ENCODE results near the gene AGAP2.
A peak's percentile ranks its signal among the peaks of the same experiment; 100 is the strongest.

The AGAP2 gene

DNA sequence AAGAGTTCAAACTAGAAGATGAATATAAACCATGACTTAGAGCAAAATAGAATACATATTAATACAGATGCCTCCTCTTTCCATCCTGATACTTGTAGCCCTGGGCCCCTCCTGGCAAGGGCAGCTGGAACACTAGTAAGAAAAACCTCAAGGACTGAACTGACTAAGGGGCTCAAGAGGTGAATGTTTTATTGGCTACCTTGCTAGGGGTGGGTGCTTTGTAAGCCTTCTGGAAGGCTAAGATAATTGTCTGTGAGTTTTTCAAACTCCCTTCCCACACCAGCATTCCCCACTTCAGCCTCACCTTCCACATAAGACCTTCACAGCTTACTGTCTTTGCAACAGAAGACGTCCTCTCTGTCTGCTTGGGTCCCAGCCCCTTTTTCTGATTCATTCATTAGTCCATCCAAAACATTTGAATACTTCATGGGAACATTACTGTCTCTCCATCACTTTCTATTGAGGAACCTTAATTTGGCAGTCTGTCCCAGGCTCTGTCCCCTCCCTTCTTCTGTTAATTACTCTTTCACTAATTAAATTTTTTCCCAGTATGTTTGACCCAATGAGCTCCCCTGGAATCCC, 15.3 kb upstream of the AGAP2 start:
- DNase-seq (ENCODE audit: low read depth) = no peak

DNA sequence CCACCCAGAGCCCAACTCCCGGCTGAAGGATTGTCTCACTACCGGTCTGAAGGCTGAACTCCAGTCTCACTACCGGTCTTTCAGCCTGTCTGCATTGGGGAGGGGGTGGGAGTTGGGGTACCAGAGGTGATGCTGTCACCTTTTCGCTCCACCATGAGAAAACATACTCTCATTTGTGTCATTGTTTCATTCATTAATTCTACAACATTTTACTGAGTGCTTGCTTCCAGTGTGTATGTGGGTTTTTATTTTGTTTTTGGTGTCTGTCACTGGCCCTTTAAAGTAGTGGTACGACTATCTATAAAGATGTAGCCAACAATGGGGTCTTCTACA, 14.1 kb upstream of the AGAP2 start:
- no peak for DNase-seq (ENCODE audit: low read depth)

DNA sequence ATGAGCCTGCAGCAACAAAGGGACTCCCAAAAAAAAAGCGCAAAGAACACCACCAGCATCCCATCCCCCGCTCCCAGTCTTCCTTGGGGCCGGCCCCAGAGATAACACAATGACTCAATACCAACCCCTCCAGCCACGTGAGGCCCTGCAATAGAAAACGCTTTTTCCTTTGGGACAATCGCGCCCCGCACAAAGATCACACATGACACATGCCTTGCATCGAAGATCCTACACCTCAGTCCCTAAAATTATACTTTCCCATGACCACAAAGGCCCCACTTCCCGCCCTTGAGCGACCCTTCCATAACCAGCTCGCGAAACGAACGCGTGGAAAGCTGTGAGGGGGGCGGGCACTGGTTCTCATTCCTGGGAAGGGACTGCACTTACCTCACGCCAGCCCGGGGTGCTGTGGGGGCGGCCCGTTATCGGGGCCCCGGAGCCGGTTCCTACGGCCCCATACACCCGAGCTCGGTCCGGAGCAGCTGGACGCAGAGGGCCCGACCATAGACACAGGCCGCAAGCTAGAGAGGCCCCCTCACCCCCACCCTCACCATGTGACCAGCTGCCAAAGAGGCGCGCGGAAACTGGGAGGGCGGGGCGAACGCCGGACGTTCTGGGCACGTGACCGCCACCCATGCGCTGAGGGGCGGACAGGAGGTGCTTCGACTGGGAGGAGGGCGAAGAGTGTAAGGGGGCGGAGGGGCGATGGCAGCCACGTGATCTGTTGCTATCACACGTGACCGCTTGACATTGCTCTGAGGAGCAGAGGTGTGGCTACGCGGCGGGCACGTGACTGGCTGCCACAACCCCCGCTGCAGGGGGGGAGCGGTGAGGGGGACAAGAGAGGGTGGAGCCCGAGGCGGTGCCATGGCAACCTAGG, 13.5 kb upstream of the AGAP2 start, which contains the start of gene CDK4:
TSS of gene CDK4 (minus strand) at position 523 of the 880 bp plus-strand sequence. CDS start 593 bp downstream, outside the sequence.
- peak; percentile 100 for DNase-seq (ENCODE audit: low read depth)

DNA sequence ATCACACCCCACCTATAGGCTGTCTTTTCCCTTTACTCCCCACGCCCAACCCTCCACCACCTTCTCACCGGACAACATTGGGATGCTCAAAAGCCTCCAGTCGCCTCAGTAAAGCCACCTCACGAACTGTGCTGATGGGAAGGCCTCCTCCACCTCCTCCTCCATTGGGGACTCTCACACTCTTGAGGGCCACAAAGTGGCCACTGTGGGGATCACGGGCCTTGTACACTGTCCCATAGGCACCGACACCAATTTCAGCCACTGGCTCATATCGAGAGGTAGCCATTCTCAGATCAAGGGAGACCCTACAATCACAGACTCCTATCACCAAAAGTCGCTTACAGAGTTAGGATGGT, 12.9 kb upstream of the AGAP2 start:
- DNase-seq (ENCODE audit: low read depth) = no peak

DNA sequence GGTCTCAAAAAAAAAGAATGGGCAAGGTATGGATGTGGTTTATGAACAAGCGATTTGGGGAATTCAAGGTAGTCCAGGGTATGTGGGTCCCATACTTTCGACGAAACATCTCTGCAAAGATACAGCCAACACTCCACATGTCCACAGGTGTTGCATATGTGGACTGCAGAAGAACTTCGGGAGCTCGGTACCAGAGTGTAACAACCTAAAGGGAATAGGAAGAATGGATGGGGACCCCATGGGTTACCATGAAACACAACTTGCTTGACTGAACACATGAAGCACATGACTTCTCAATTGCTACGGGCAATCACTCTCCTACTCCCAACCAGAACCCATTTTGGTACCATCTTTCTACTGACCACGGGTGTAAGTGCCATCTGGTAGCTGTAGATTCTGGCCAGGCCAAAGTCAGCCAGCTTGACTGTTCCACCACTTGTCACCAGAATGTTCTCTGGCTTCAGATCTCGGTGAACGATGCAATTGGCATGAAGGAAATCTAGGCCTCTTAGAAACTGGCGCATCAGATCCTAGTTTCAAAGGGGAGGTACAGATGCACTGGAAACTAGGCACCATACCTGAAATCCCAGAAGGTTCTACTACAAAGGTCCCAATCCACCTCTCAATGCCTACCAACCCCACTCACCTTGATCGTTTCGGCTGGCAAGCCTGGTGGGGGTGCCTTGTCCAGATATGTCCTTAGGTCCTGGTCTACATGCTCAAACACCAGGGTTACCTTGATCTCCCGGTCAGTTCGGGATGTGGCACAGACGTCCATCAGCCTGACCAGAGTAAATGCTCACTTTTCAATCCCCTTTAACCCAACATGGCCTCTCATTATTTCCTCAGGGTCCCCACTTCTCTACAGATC, 12.3 kb upstream of the AGAP2 start:
- DNase-seq (ENCODE audit: low read depth) = no peak

DNA sequence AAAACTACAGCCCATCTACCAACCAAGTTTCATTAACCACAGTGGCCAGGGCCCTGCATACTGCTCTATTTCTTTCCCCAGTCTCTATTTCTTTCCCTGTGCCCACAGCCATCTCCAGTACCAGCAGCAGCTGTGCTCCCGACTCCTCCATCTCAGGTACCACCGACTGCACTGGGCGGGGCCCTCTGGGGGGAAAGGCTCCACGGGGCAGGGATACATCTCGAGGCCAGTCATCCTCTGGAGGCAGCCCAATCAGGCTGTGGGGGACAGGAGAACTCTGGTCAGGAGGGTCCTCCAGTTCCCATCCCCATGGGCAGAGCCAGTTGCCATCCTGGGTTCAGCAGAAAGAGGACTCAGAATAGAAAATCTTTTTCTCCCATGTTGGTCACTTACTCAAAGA, 10.5 kb upstream of the AGAP2 start:
- DNase-seq (ENCODE audit: low read depth) = no peak

DNA sequence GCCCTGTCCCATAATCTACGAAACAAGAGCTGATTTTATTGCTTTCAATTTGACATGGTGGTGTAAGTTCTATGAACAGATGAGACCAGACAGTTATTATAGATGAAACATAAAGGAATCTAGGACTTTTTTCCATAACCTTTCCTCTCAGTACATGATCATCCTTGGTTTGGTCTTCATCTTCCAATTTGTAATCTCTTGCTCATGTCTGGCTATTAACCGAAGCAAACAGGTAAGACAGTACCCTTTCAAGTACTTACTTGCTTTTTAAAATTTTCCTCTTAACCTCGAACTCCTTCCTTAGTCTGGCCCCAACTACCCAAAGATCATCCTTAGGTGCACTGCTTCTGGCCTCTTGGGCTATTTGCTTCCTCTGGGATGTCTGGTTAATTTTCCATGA, 7.5 kb upstream of the AGAP2 start:
- no peak for DNase-seq (ENCODE audit: low read depth)

DNA sequence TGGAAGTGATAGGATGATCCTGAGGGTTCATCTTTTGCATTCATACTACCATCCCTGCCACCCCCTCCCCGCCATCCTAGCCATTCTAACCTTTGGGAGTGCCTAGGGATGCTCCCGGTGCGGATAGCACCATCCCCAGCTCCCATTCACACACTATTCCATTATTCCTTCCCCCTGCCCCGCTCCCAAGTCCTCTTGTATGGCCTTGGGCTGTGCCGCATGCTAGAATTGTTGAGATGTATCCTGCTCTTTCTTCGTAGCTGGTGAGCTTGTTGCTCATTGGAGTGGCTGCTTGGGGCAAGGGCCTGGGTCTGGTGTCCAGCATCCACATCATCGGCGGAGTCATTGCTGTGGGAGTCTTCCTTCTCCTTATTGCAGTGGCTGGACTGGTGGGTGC, 6.9 kb upstream of the AGAP2 start:
- no peak for DNase-seq (ENCODE audit: low read depth)

DNA sequence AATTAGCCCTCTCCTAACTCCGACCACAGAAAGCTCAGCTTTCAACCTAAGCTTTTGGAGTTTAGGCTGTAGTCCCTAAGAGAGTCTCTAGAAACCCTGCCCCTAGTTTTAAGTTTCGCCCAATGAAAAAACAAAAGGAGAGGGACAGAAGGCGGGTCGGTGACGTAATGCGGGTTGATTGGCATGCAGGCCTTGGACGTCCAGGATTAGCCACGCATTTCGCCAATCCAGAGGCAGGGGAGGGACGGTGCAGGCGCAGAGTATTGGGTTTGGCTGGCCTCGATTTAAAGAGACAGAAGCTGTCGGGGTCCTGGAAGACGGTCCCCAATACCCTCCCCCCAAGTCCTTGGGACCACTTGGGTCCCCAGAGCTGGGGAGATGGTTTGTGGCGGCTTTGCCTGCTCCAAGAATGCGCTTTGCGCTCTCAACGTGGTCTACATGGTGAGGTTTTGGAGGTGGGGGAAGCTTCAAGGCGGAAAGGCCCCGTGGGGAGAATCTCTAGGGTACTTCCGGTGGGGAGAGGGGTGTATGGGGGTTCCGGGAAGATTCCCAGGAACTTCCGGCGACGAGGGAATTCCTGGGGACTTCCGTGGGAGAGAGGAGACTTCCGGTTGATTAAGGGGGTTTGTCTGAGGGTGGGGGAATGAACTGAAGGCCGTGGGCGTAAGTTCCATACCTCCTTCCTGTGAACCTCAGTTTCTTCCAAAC, 6.4 kb upstream of the AGAP2 start, which contains the start of gene TSPAN31:
TSS of gene TSPAN31 (plus strand) at position 263 of the 708 bp plus-strand sequence. CDS start at position 379, 116 bp downstream.
- DNase-seq (ENCODE audit: low read depth) = peak; percentile 99

DNA sequence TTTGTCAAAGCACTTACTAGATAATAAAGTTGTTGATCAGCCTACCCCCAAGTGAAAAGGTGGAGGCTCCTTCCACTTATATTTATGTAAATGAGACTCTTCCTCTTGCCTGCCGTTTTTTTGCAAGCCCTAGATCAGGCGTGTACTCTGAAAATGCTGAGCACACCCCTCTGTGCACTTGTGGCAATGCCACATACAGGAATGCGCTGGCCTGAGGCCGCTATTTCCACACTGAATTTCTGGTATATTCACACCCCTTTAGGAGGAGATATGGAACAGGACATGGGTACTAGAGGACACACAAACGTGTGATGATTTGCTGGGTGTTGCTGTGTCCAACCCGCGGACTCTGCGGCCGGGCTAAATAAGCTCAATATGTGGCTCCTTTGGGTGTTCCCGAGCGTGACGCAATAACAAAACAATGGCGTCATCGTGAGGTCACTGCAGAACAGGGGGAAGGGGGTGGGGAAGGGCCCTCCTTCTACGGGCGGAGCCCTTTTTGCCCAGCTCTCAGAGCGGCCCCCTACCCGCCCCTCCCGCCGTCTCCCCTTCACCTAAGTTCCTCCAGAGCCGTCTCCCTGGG, 5.7 kb upstream of the AGAP2 start:
- DNase-seq (ENCODE audit: low read depth) = peak; percentile 76

DNA sequence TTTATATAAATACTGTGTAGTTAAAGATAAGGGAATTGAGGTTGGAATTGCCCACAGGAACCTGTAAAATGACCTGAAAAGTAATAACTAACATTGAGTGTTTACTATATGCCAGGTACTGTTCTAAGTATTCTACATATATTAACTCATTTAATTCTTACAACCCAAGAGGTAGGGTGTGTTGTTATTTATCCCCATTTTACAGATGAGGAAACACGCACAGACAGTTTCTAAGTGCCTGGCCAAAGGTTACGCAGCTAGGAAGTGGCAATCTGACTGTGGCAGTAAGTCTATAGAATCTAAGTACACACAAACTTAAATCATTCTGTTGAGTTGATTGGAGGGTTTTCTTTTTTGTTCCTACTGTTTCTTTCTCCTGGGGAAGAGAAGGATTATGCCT, 5.2 kb upstream of the AGAP2 start:
- DNase-seq (ENCODE audit: low read depth) = no peak

DNA sequence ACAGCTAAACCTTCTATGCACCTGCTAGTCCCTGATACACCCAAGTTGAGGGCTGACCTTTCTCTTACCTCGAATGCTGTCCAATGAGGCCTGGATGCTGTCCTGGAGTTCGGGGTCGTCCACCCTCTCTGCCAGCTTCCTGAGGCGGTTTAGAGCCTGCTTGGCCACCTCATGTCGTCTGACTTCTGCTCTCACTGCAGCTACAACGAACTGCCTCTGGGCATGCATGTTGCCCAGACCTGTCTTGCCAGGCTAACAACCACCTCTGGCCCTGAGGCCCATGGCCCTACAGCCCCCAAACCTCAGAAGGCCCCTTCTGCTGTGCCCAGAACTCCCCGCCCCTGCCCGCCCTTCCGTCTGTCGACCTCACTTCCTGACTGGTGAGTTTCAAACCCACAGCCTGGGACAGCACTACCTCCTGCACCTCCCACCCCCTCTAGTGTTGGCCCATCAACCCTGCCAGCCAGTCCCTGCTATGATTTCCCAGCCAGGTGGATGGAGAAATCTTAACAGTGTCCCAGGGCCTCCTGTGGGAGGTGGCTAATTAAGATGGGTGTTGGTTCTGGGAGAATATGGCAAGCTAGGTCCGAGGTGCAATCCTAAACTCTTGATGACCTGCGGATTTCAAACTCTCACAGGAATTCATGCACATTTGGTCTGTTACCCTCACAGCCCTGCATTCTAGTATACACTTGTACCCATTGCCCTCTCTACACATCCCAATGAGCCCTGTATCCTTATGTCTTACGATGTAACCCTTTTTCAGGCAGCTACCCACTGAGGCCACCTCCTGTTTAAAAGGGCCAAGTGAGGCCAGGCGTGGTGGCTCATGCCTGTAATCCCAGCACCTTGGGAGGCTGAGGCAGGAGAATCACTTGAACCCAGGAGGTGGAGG, 3.5 kb upstream of the AGAP2 start:
- no peak for DNase-seq (ENCODE audit: low read depth)

DNA sequence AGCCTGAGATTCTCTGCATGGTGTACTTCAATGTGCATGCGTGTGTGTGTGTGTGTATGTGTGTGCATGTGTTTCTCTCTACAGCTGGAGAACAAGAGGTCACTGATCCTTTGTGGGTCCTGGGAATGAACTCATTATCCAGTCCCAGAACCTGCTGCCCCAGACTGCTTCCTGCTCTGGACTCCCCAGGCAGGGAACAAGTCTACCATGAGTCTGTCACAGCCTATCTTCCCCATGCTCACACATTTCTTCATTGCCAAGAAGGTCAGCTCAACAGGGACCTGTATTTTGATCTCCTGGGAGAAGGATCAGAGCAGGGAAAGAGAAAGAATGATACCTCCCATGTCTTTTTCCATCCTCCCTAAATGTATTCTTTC, 2.9 kb upstream of the AGAP2 start:
- no peak for DNase-seq (ENCODE audit: low read depth)

DNA sequence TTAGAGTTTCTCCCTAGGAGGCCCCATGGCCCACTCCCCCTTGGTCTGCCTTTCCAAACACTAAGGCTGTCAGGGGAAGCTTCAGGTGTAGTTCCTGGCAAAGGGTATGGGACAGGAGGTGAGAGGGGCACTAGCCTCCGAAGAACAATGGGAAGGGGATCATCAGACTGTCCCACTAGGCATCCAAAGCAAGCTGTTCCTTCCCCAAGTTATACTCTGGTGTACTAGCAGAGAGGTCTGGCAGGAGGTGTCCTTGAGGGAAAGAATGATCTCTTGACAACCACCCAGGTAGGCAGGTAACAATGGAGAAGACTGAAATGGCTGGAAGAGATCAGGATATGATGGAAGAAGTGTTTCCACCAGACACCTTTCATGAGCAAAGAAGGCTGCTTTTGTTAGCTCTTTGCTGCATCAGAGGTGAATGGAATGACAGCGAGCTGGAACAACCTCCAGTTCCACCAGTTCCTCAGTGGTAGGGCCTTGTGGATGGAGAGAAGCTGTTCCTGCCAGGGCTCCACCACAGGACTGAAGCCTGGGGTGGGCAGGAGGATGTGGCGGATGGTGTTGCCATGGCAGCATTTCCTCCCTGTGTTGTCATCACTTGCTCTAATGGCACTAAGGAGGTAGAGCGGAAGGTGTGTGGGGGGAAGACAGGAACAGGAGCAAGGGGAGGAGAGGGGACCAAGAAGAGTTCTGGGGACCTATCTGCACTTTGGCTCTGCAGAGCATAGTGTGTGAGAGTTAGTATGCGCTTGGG, 2.3 kb upstream of the AGAP2 start:
- no peak for DNase-seq (ENCODE audit: low read depth)

DNA sequence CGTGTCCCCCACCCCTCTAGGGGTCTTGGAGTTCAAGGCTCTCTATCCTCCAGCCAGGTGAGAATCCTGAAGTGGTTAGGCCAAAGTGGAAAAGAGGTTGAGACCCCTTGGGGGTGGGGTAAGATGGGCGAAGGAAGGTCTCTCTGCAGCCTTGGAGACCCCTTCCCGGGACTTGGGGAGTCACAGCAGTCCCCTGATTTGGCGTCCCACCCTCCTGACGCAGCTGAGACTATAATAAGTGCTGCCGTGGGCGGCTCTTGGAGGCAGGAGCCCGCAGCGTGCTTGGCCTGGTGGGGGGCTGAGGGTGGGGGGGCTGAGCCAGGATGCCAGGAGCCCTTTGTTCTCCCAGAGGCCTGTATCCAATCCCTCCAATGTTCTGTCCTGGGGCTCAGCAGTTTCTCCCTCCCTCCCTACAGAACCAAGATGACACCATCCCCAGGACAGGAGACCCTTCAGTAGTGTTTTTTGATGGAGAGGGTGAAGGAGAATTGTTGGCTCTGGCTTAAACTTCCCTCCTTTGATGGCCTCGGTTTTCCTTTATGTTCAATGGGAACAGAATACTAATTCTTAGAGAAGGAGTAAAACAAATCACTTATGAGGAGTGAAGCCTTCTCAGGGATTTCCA, 1.5 kb upstream of the AGAP2 start:
- no peak for DNase-seq (ENCODE audit: low read depth)

DNA sequence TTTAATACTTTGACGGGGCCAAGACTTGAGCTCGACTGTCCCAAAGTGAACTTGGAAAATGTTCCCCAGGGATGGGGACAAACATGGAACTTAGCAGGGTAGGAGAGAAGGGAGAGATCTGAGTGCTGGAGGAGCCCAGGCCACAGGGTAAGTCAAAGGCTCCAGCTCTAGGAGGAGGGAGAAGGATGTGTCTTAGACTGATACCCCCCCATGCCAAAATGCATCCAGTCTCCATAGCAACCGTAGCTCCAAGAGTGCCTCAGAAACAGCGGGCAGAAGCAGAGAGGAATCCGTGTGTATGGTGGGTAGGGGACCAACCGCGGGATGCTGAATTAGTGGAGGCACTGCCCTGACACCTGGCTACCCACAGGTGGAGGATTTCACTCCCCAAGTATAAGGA, 845 bp upstream of the AGAP2 start:
- no peak for DNase-seq (ENCODE audit: low read depth)

DNA sequence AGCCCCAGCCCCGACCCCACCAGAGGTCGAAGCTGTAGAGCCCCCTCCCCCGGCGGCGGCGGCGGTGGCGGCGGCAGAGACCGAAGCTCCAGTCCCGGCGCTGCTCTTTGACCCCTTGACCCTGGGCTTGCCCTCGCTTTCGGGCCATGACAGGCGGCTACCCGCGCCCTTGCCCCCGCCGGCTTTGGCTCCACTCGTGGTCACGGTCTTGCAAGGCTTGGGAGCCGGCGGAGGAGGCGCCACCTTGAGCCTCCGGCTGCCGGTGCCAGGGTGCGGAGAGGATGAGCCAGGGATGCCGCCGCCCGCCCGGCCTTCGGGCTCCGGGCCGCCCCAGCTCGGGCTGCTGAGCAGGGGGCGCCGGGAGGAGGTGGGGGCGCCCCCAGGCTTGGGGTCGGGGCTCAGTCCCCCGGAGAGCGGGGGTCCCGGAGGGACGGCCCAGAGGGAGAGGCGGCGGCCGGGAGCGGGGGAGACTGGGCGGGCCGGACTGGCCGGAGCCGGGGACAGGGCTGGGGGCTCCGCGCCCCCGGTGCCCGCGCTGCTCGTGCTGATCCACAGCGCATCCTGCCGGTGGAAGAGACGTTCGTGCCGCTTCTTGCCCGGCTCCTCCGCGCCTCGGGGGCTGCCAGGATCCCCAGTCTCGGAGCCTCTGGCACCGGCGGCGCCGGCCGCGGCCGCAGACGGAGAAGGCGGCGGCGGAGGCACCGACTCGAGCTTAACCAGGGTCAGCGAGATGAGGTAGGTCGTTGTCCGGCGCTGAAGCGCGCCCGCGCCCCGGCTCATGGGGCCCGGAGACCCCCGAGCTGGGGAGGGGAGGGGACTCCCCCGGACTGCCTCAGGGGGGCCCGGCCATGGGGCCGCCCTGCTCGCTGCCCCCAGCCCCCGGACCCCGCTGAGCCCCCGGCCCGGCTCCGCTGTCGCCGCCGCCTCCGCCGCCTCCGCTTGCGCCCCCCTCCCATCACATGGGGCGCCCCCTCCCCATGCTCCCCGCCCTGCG, 778 bp downstream of the AGAP2 start:
- DNase-seq (ENCODE audit: low read depth) = no peak

DNA sequence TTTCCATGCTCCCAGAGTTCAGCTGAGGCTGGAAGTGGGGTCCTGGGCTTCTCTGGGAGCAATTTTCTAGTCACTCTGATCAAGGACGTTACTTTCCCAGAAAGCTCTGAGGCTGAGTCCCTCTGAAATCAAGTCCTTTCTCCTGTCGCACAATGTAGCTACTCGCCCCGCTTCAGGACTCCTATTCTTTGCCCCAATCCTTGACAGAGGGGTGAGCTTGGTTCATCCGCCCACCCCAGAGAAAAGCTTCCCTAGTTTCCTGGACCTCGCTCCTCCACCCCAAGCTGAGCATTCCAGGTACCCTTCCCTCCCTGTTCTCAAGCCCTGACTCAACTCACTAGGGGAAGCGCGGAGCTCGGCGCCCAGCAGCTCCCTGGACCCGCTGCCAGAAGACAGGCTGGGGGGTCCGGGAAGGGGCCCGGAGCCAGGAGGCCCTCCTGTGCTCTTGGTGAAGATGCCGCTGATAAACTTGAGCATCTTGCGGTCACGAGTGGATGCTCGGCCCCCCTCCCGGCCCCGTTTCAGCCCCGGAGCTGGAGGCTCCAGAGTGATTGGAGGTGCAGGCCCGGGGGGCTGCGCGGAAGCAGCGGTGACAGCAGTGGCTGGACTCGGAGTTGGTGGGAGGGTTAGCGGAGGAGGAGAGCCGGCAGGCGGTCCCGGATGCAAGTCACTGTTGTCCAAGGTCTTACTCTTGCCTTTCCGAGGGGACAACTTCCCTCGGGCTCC, 1.6 kb downstream of the AGAP2 start:
- no peak for DNase-seq (ENCODE audit: low read depth)

All from iris pigment epithelial cell (primary cell).